T-helper 17 cell (primary cell): ENCODE measurements around the gene AKAP13. TPM values are rescaled to one million over a fixed set of nuclear protein-coding genes. Genes with fewer than 3 reads are reported as not detected.
A peak's percentile ranks its signal among the peaks of the same experiment; 100 is the strongest.

Source experiments
- ATAC-seq: fragments of 150-1000 bp; cut with Tn5 transposase; 2 replicates; pipeline ENCODE4 v1.10.0; 2021; ENCODE audit warnings: mild to moderate bottlenecking, moderate library complexity
- DNase-seq, 3 donors: peaks; one replicate each; pipeline versions ENCODE4 v3.0.0 to v3.0.0-alpha.2; 2020 to 2021
- H3K9me3 ChIP-seq: one replicate; pipeline ENCODE4 v1.7.0; 2013; ENCODE audit warnings: low read length, mild to moderate bottlenecking; ENCODE audit not compliant: control insufficient read depth, poor library complexity, severe bottlenecking
- H3K27ac Mint-ChIP-seq: one replicate; pipeline ENCODE4 v1.8.0; 2022; ENCODE audit warnings: mild to moderate bottlenecking, moderate library complexity, mixed read lengths
- H3K27me3 Mint-ChIP-seq: one replicate; pipeline ENCODE4 v1.8.0; 2022; ENCODE audit warnings: mixed read lengths
- H3K36me3 Mint-ChIP-seq: one replicate; pipeline ENCODE4 v1.8.0; 2022; ENCODE audit warnings: low read depth, mixed read lengths
- H3K4me1 Mint-ChIP-seq: one replicate; pipeline ENCODE4 v1.8.0; 2022; ENCODE audit warnings: mild to moderate bottlenecking, mixed read lengths
- H3K4me3 Mint-ChIP-seq: one replicate; pipeline ENCODE4 v1.8.0; 2022; ENCODE audit warnings: mild to moderate bottlenecking, moderate library complexity, mixed read lengths
- total RNA-seq, 4 donors: library from RNA in 2 of 4; stranded (reverse) in 2 of 4; gene quantifications; one replicate each; pipeline ENCODE4 v1.2.3 and lab custom pipeline; 2022 to 2026

AKAP13 gene
- total RNA-seq, 2 donors from 2014 or later: 426 to 437 TPM

GRCh38 chr15:85412956-85413854 lies 32.8 kb downstream of the AKAP13 start:
- no peaks in the 10 kb centered on the region for H3K27me3 Mint-ChIP-seq
- peak overlapping the region; percentile 76 for H3K4me3 Mint-ChIP-seq
- H3K9me3 ChIP-seq: no peaks in the 10 kb centered on the region
- H3K4me1 Mint-ChIP-seq: peaks cover 52% of the 10 kb centered on the region
- H3K36me3 Mint-ChIP-seq: no peaks in the 10 kb centered on the region
- H3K27ac Mint-ChIP-seq: peak overlapping the region; percentile 95
- DNase-seq: peak; percentile 41 to 57 (median 42)
- peak; percentile 97 for ATAC-seq

- H3K4me3 Mint-ChIP-seq: peak overlapping the region; percentile 39
Observed at GRCh38 chr15:85414037-85414436, 33.6 kb downstream of the AKAP13 start.

DNA sequence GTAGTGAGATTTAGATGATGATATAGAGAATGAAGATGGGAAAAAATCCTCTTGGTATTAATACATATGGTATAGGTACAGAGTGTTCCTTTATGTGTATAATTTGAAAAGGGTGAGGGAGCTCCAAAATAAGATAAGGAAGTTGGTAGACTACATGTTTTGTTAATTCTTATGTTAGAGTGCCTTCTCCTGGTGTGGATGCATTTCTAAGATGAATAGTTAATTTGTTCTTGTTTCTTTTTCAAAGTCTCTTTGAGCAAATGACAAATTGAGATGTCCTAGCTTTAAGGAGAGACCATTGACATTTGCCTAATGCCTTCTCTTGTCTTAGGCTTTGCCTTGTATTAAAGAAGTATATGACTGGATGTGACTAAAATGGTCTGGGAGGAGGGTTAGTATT lies 34.1 kb downstream of the AKAP13 start:
- H3K36me3 Mint-ChIP-seq: no peaks in the 10 kb centered on the region
- no peak for DNase-seq
- peak overlapping the region; percentile 95 for H3K27ac Mint-ChIP-seq
- H3K9me3 ChIP-seq: no peaks in the 10 kb centered on the region
- peak; percentile 32 for ATAC-seq
- H3K27me3 Mint-ChIP-seq: no peaks in the 10 kb centered on the region
- no peak overlapping the region for H3K4me3 Mint-ChIP-seq
- peaks cover 50% of the 10 kb centered on the region for H3K4me1 Mint-ChIP-seq

More at GRCh38 chr15:85414037-85414436, 33.6 kb downstream of the AKAP13 start:
- Mint-ChIP-seq H3K4me1 (peaks cover 45% of the 10 kb centered on the region), H3K36me3 (no peaks in the 10 kb centered on the region), H3K27me3 (no peaks in the 10 kb centered on the region), H3K27ac (peak overlapping the region; percentile 95)
- no peaks in the 10 kb centered on the region for H3K9me3 ChIP-seq
- ATAC-seq: no peak
- DNase-seq: no peak

GRCh38 chr15:85414991-85415390 lies 34.6 kb downstream of the AKAP13 start:
- no peak for DNase-seq
- ATAC-seq: no peak
- H3K9me3 ChIP-seq: no peaks in the 10 kb centered on the region
- H3K4me3 Mint-ChIP-seq: no peak overlapping the region
- no peaks in the 10 kb centered on the region for H3K27me3 Mint-ChIP-seq
- no peaks in the 10 kb centered on the region for H3K36me3 Mint-ChIP-seq
- H3K27ac Mint-ChIP-seq: peak overlapping the region; percentile 95
- H3K4me1 Mint-ChIP-seq: peaks cover 51% of the 10 kb centered on the region

- Mint-ChIP-seq H3K27me3 (no peaks in the 10 kb centered on the region), H3K4me1 (peaks cover 50% of the 10 kb centered on the region), H3K4me3 (no peak overlapping the region), H3K36me3 (no peaks in the 10 kb centered on the region), H3K27ac (peak overlapping the region; percentile 95)
- no peak for DNase-seq
- no peaks in the 10 kb centered on the region for H3K9me3 ChIP-seq
- no peak for ATAC-seq
Observed at GRCh38 chr15:85415783-85416182, 35.4 kb downstream of the AKAP13 start.

DNA sequence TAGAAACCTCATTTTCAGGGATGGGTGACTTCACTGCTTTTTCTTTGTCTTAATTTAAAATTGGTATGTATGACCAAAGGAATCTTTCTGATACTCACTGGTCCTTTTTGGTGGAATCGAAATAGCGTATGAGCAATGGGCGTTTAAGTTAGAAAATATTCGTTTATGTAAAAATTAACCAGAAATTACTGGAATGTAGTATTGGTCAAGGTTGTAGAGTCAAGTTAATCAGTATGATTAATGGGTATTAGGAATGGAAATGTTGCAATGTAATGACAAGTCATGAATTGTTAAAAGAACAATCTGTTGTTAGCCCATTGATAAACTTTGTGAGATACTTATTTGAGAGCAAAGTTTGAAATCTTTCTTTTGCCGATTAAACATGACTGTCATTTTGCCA lies 36.9 kb downstream of the AKAP13 start:
- no peaks in the 10 kb centered on the region for H3K27me3 Mint-ChIP-seq
- DNase-seq (no peak), ATAC-seq (no peak)
- no peak overlapping the region for H3K4me3 Mint-ChIP-seq
- H3K9me3 ChIP-seq: no peaks in the 10 kb centered on the region
- no peaks in the 10 kb centered on the region for H3K36me3 Mint-ChIP-seq
- no peak overlapping the region for H3K27ac Mint-ChIP-seq
- H3K4me1 Mint-ChIP-seq: peaks cover 58% of the 10 kb centered on the region

DNA sequence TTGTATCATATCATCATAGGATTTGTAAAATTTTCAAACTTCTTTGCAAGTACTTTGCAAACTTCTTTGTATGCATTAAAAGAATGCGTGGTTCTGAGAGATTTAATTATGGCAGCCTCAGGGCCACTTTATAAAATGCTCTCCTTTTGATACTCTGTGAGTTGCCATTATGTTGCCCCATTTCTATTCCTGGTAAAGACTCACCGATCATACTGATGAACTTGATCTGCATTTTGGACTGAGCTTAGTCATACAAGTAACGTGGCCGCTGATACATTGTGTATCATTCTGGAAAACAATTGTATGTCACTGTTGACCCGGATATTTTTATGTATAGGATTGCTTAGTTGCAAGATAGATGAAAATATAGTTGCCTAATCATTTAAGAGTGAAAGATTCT lies 38.8 kb downstream of the AKAP13 start:
- H3K4me1 Mint-ChIP-seq: peaks cover 57% of the 10 kb centered on the region
- peak overlapping the region; percentile 1 for H3K4me3 Mint-ChIP-seq
- no peaks in the 10 kb centered on the region for H3K27me3 Mint-ChIP-seq
- no peaks in the 10 kb centered on the region for H3K9me3 ChIP-seq
- H3K36me3 Mint-ChIP-seq: no peaks in the 10 kb centered on the region
- no peak for DNase-seq
- peak overlapping the region; percentile 19 for H3K27ac Mint-ChIP-seq
- ATAC-seq: no peak

- Mint-ChIP-seq H3K27ac (no peak overlapping the region), H3K4me3 (no peak overlapping the region), H3K4me1 (peaks cover 48% of the 10 kb centered on the region)
Observed at GRCh38 chr15:85421116-85421925, 40.9 kb downstream of the AKAP13 start.

GRCh38 chr15:85422607-85423006 lies 42.2 kb downstream of the AKAP13 start:
- Mint-ChIP-seq H3K27ac (no peak overlapping the region), H3K36me3 (no peaks in the 10 kb centered on the region), H3K4me3 (no peak overlapping the region), H3K4me1 (peaks cover 51% of the 10 kb centered on the region), H3K27me3 (no peaks in the 10 kb centered on the region)
- DNase-seq (no peak), ATAC-seq (no peak)
- H3K9me3 ChIP-seq: no peaks in the 10 kb centered on the region

More at GRCh38 chr15:85421116-85421925, 40.9 kb downstream of the AKAP13 start:
- H3K36me3 Mint-ChIP-seq: no peaks in the 10 kb centered on the region
- no peak for ATAC-seq
- DNase-seq: no peak
- no peaks in the 10 kb centered on the region for H3K27me3 Mint-ChIP-seq
- H3K9me3 ChIP-seq: no peaks in the 10 kb centered on the region

DNA sequence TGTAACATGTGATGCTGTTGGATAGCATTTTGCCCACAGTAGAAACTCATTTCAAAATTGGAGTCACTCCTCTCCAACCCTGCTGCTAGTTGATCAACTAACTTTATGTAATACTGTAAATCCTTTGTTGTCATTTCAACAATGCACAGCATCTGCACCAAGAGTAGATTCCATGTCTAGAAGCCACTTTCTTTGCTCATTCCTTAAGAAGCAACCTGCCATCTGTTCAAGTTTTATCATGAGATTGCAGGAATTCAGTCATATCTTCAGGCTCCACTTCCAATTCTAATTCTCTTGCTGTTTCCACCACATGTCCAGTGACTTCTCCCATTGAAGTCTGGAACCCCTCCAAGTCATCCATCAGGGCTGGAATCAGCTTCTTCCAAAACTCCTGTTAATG lies 42.9 kb downstream of the AKAP13 start:
- H3K9me3 ChIP-seq: no peaks in the 10 kb centered on the region
- Mint-ChIP-seq H3K27me3 (no peaks in the 10 kb centered on the region), H3K36me3 (no peaks in the 10 kb centered on the region), H3K4me1 (peaks cover 51% of the 10 kb centered on the region), H3K4me3 (peak overlapping the region; percentile 0), H3K27ac (peak overlapping the region; percentile 0)
- ATAC-seq (no peak), DNase-seq (no peak)

GRCh38 chr15:85424154-85424553 lies 43.8 kb downstream of the AKAP13 start:
- Mint-ChIP-seq H3K4me1 (peaks cover 58% of the 10 kb centered on the region), H3K36me3 (no peaks in the 10 kb centered on the region), H3K27ac (peak overlapping the region; percentile 0), H3K27me3 (no peaks in the 10 kb centered on the region), H3K4me3 (no peak overlapping the region)
- ATAC-seq: no peak
- H3K9me3 ChIP-seq: no peaks in the 10 kb centered on the region
- DNase-seq: no peak

DNA sequence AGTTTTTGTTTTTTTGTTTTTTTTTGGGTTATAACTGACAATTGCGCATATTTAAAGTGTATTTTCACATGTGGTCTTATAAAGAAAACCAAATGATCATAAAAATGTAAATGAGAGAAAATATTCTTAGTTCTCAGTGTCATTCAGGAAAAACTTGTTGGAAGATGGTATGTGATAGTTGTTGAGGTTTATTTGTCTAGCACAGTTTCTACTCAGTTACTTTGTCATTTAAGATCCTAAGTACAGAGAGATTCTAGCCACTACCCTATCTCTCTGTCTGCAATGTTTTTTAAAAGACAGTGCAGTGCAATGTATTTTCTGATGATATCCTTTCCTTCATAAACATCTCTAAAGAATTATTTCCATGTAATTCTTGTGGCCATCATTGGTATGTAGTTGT lies 46.1 kb downstream of the AKAP13 start:
- no peak overlapping the region for H3K27ac Mint-ChIP-seq
- H3K36me3 Mint-ChIP-seq: no peaks in the 10 kb centered on the region
- peaks cover 62% of the 10 kb centered on the region for H3K4me1 Mint-ChIP-seq

GRCh38 chr15:85427286-85428028 lies 47.1 kb downstream of the AKAP13 start:
- H3K9me3 ChIP-seq: no peaks in the 10 kb centered on the region
- no peaks in the 10 kb centered on the region for H3K27me3 Mint-ChIP-seq
- H3K27ac Mint-ChIP-seq: peak overlapping the region; percentile 22
- no peaks in the 10 kb centered on the region for H3K36me3 Mint-ChIP-seq
- no peak overlapping the region for H3K4me3 Mint-ChIP-seq
- no peak for ATAC-seq
- peaks cover 57% of the 10 kb centered on the region for H3K4me1 Mint-ChIP-seq
- DNase-seq: no peak

More for the DNA sequence above, 46.1 kb downstream of the AKAP13 start:
- no peak for DNase-seq
- no peak for ATAC-seq
- H3K27me3 Mint-ChIP-seq: no peaks in the 10 kb centered on the region
- H3K4me3 Mint-ChIP-seq: no peak overlapping the region
- no peaks in the 10 kb centered on the region for H3K9me3 ChIP-seq
